WI38 (cell line): Measurements from ENCODE around the gene DICER1.

Source experiments
- H3K4me3 ChIP-seq: 2 replicates; pipeline ENCODE4 v1.5.1; 2011; ENCODE audit warnings: low read depth, mild to moderate bottlenecking, control low read depth, low read length
- CTCF ChIP-seq: IDR thresholded peaks from 2 replicates; pipeline ENCODE4 v1.5.1; 2012; ENCODE audit warnings: low read depth, mild to moderate bottlenecking, control low read depth, low read length

The DICER1 gene

GRCh38 chr14:95198320-95198719 is 41.0 kb upstream of the DICER1 start:
- no peak for TF ChIP-seq CTCF

GRCh38 chr14:95197551-95197950 is 40.2 kb upstream of the DICER1 start:
- no peak for TF ChIP-seq CTCF

More at GRCh38 chr14:95198320-95198719, 41.0 kb upstream of the DICER1 start:
- no peak overlapping the region for H3K4me3 ChIP-seq

GRCh38 chr14:95196826-95197545 is 39.7 kb upstream of the DICER1 start:
- no peak overlapping the region for H3K4me3 ChIP-seq
- TF ChIP-seq CTCF, result no peak

More at GRCh38 chr14:95197551-95197950, 40.2 kb upstream of the DICER1 start:
- H3K4me3 ChIP-seq, result no peak overlapping the region

GRCh38 chr14:95196268-95196667 is 38.9 kb upstream of the DICER1 start:
- TF ChIP-seq CTCF, result 0 out of 2 replicates have a peak, but pooled peaks have one; percentile 5
- H3K4me3 ChIP-seq, result no peak overlapping the region

GRCh38 chr14:95195031-95195430 is 37.7 kb upstream of the DICER1 start:
- no peak overlapping the region for H3K4me3 ChIP-seq

GRCh38 chr14:95193081-95193480 is 35.8 kb upstream of the DICER1 start:
- no peak for TF ChIP-seq CTCF
- no peak overlapping the region for H3K4me3 ChIP-seq

More at GRCh38 chr14:95195031-95195430, 37.7 kb upstream of the DICER1 start:
- TF ChIP-seq CTCF, result no peak

GRCh38 chr14:95192311-95192710 is 35.0 kb upstream of the DICER1 start:
- H3K4me3 ChIP-seq, result no peak overlapping the region
- no peak for TF ChIP-seq CTCF
